ENCODE data around the gene RSPO1. TPM values are rescaled to one million over a fixed set of nuclear protein-coding genes. Genes with fewer than 3 reads are reported as not detected.

Gene RSPO1
- polyA plus RNA-seq, 1 donor (not counting 4 experiments of a cell fraction or from before 2014, with no cell fraction given) = not detected

- Histone ChIP-seq H3K9me1 (ENCODE audit: control insufficient read depth, extremely low read depth, insufficient read depth, low read length) (no peaks in the 10 kb centered on the region), H4K20me1 (ENCODE audit: control insufficient read depth, extremely low read depth, insufficient read depth, low read length) (no peaks in the 10 kb centered on the region), H3K9ac (ENCODE audit: control insufficient read depth, extremely low read depth, insufficient read depth, low read length) (no peak overlapping the region), H3K27me3 (ENCODE audit: control insufficient read depth, extremely low read depth, insufficient read depth, low read length) (no peaks in the 10 kb centered on the region), H3K4me3 (ENCODE audit: control insufficient read depth in 2 of 3, extremely low read depth in 1 of 3, insufficient read depth in 2 of 3, low read depth in 1 of 3, low read length in 3 of 3) (no peak overlapping the region), H2AFZ (ENCODE audit: control insufficient read depth, low read length) (no peak overlapping the region), H3K4me1 (ENCODE audit: control insufficient read depth, extremely low read depth, insufficient read depth, low read length) (no peaks in the 10 kb centered on the region), H3K79me2 (ENCODE audit: control insufficient read depth, insufficient read depth, low read length) (no peaks in the 10 kb centered on the region), H3K9me3 (ENCODE audit: control insufficient read depth, low read depth, low read length) (no peaks in the 10 kb centered on the region), H3K36me3 (ENCODE audit: control insufficient read depth in 2 of 2, extremely low read depth in 1 of 2, insufficient read depth in 2 of 2, low read length in 2 of 2) (peaks cover 3 to 4% of the 10 kb centered on the region in 2 experiments), H3K4me2 (ENCODE audit: control insufficient read depth, extremely low read depth, insufficient read depth, low read depth, low read length) (no peak overlapping the region), H3K27ac (ENCODE audit: control insufficient read depth, insufficient read depth, low read length) (no peak overlapping the region)
- TF ChIP-seq EZH2 (IDR thresholded peaks at IDR 0.05; ENCODE audit: low read length) = no peak
- FAIRE-seq (no peak), DNase-seq (ENCODE audit: low read depth, low spot score) (no peak)
- dilution Hi-C loops (cut with MboI; ENCODE audit: extremely low pct_ligation_motif_present, low sequenced_read_pairs) = loop anchor here (25.0 kb wide), 1 partner anchor 91 kb away; the partner anchor contains the start of gene GNL2
Observed at GRCh38 chr1:37677808-37678207, 43.1 kb upstream of the RSPO1 start.

DNA sequence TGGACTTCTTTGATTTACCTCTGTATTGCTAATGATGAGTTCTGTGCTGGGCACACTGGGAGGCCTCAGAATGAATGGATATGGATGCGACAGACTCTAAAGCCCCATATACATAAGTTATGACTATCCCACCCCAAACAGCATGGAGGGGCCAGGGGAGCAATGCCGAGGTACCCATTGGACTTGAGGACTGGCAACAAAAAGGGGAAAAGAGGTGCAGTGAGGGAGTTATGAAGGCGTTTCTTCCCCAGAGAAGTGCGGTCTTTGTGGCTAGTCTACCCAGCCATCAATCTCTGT, 42.4 kb upstream of the RSPO1 start:
- peaks cover 6% of the 10 kb centered on the region for H3K27me3 ChIP-seq (ENCODE audit: control insufficient read depth, extremely low read depth, insufficient read depth, low read length)
- no peak overlapping the region for H3K4me3 ChIP-seq (ENCODE audit: control insufficient read depth in 2 of 3, extremely low read depth in 1 of 3, insufficient read depth in 2 of 3, low read depth in 1 of 3, low read length in 3 of 3)
- no peaks in the 10 kb centered on the region for H3K9me1 ChIP-seq (ENCODE audit: control insufficient read depth, extremely low read depth, insufficient read depth, low read length)
- no peak for FAIRE-seq
- DNase-seq (ENCODE audit: low read depth, low spot score) = no peak
- H3K9me3 ChIP-seq (ENCODE audit: control insufficient read depth, low read depth, low read length) = no peaks in the 10 kb centered on the region
- H3K79me2 ChIP-seq (ENCODE audit: control insufficient read depth, insufficient read depth, low read length) = no peaks in the 10 kb centered on the region
- no peak overlapping the region for H3K27ac ChIP-seq (ENCODE audit: control insufficient read depth, insufficient read depth, low read length)
- H2AFZ ChIP-seq (ENCODE audit: control insufficient read depth, low read length) = no peak overlapping the region
- H4K20me1 ChIP-seq (ENCODE audit: control insufficient read depth, extremely low read depth, insufficient read depth, low read length) = no peaks in the 10 kb centered on the region
- H3K4me1 ChIP-seq (ENCODE audit: control insufficient read depth, extremely low read depth, insufficient read depth, low read length) = no peaks in the 10 kb centered on the region
- no peak overlapping the region for H3K4me2 ChIP-seq (ENCODE audit: control insufficient read depth, extremely low read depth, insufficient read depth, low read depth, low read length)
- H3K36me3 ChIP-seq (ENCODE audit: control insufficient read depth in 2 of 2, extremely low read depth in 1 of 2, insufficient read depth in 2 of 2, low read length in 2 of 2) = no peaks in the 10 kb centered on the region
- dilution Hi-C loops (cut with MboI; ENCODE audit: extremely low pct_ligation_motif_present, low sequenced_read_pairs) = loop anchor here (25.0 kb wide), 1 partner anchor 90 kb away; the partner anchor contains the start of gene GNL2
- TF ChIP-seq CTCF (optimal IDR thresholded peaks at IDR 0.05 in 1 of 3, IDR thresholded peaks at IDR 0.05 in 1 of 3, conservative IDR thresholded peaks at IDR 0.05 in 1 of 3; ENCODE audit: extremely low read depth in 1 of 3, insufficient read depth in 2 of 3, low read length in 3 of 3) (no peak), EZH2 (IDR thresholded peaks at IDR 0.05; ENCODE audit: low read length) (no peak)
- H3K9ac ChIP-seq (ENCODE audit: control insufficient read depth, extremely low read depth, insufficient read depth, low read length) = no peak overlapping the region

Data from keratinocyte (primary cell).